ENCODE results near the gene MLXIPL.

GRCh38 chr7:73555411-73555982, 68.8 kb downstream of the MLXIPL start:
- TF ChIP-seq CTCF (conservative IDR thresholded peaks at IDR 0.05; ENCODE audit: low read depth, low read length): no peak
- TF ChIP-seq EZH2 (IDR thresholded peaks at IDR 0.05; ENCODE audit: borderline replicate concordance, low read depth, low read length, poor library complexity, severe bottlenecking): no peak
